H1 (cell line): ENCODE data around the gene VWCE.
"Not testable (repeated sequence)": the region's sequence is repeated elsewhere in the genome, so short reads cannot be mapped to it uniquely, and the experiment has no call there.

ENCODE experiments used
- BRCA1 ChIP-seq: IDR thresholded peaks from 2 replicates; pipeline ENCODE4 v1.6.1; 2012; ENCODE audit warnings: low read depth, low read length, improper control_type of control experiment
- EZH2 ChIP-seq: fragments of 200-600 bp; sonication (generic); IDR thresholded peaks from 2 replicates; pipeline ENCODE4 v1.7.1; 2012; ENCODE audit warnings: low read depth, mild to moderate bottlenecking, moderate library complexity, low read length, inconsistent platforms; ENCODE audit not compliant: severe bottlenecking
- GTF2F1 ChIP-seq: IDR thresholded peaks from 2 replicates; pipeline ENCODE4 v1.6.1; 2012; ENCODE audit warnings: low read depth, low read length, improper control_type of control experiment, borderline replicate concordance
- POLR2AphosphoS5 ChIP-seq: IDR thresholded peaks from 2 replicates; pipeline ENCODE4 v1.6.1; 2011; ENCODE audit warnings: low read depth, low read length
- RFX5 ChIP-seq: IDR thresholded peaks from 2 replicates; pipeline ENCODE4 v1.6.1; 2011; ENCODE audit warnings: low read depth, low read length, improper control_type of control experiment, borderline replicate concordance
- RNF2 ChIP-seq: fragments of 200-900, 300-1000 bp; sonication (generic); IDR thresholded peaks from 2 replicates; pipeline ENCODE4 v1.7.1; 2016; ENCODE audit warnings: borderline replicate concordance, low read depth, mild to moderate bottlenecking, antibody characterized with exemption, low read length; ENCODE audit not compliant: poor library complexity, severe bottlenecking; ENCODE audit errors: missing control alignments
- SP1 ChIP-seq: IDR thresholded peaks from 2 replicates; pipeline ENCODE4 v1.6.1; 2011; ENCODE audit warnings: low read depth, low read length

DNA sequence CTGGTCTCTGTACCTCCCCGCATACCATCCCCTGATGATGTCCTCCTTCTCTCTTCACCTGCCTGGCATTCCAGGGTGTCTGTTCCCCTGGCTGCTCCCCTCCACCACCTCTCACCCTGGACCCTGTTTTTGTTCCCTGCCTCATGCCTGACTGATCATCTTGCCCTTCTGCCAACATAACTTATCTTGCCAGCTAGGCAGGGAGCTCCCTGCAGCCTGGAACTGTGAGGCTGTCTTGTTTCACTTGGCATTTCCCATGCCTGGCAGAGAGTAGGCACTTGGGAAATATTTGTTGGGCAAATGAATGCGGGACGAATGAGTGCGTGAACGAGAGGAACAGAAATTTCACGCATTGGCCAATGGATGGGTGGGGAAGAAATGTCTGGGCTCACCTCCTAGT lies 84.5 kb downstream of the VWCE start:
- TF ChIP-seq RNF2, SP1, EZH2, RFX5, POLR2AphosphoS5, BRCA1, GTF2F1: not testable (repeated sequence)
